Activated CD8-positive, alpha-beta T cell treated with anti-CD3 and anti-CD28 coated beads for 36 hours (primary cell): ENCODE data around the gene SDR9C7. TPM values are rescaled to one million over a fixed set of nuclear protein-coding genes. Genes with fewer than 3 reads are reported as not detected.
"Not testable (repeated sequence)": the region's sequence is repeated elsewhere in the genome, so short reads cannot be mapped to it uniquely, and the experiment has no call there.

Source experiments
- ATAC-seq: fragments of 200-7000 bp; cut with Tn5 transposase; one replicate; pipeline ENCODE4 v1.10.0; 2021; ENCODE audit warnings: mild to moderate bottlenecking, moderate library complexity
- CTCF ChIA-PET: fragments of 350-600 bp; sonication (Branson Sonifier 250); formaldehyde crosslinking; loops from one replicate; lab custom pipeline; 2021; ENCODE audit warnings: antibody characterized with exemption; lab: Charles Lee
- POLR2A ChIA-PET: fragments of 350-600 bp; sonication (Branson Sonifier 250); formaldehyde crosslinking; loops from one replicate; lab custom pipeline; 2021; ENCODE audit warnings: antibody characterized with exemption; lab: Charles Lee
- DNase-seq: peaks from one replicate; pipeline ENCODE4 v3.0.0-alpha.2; 2020
- H3K27ac Mint-ChIP-seq: one replicate; pipeline ENCODE4 v1.8.0; 2021; ENCODE audit warnings: mild to moderate bottlenecking, mixed read lengths
- H3K27me3 Mint-ChIP-seq: one replicate; pipeline ENCODE4 v1.8.0; 2021; ENCODE audit warnings: mixed read lengths
- H3K36me3 Mint-ChIP-seq: one replicate; pipeline ENCODE4 v1.8.0; 2021; ENCODE audit warnings: low read depth, mixed read lengths
- H3K4me1 Mint-ChIP-seq: one replicate; pipeline ENCODE4 v1.8.0; 2021; ENCODE audit warnings: low read depth, mixed read lengths
- H3K4me3 Mint-ChIP-seq: one replicate; pipeline ENCODE4 v1.8.0; 2021; ENCODE audit warnings: mild to moderate bottlenecking, moderate library complexity, mixed read lengths
- H3K9me3 Mint-ChIP-seq: one replicate; pipeline ENCODE4 v1.8.0; 2021; ENCODE audit warnings: mixed read lengths
- CTCF ChIP-seq: fragments of 200-600 bp; IDR thresholded peaks from one replicate; pipeline ENCODE4 v1.8.0; 2022; ENCODE audit warnings: antibody characterized with exemption, mild to moderate bottlenecking
- intact Hi-C: fragments of 100-400 bp; cut with micrococcal nuclease; formaldehyde crosslinking; loops from one replicate; pipeline ENCODE4 v1.10.0; 2022
- total RNA-seq, 2 experiments: library from RNA; stranded (reverse); gene quantifications; one replicate each; pipeline ENCODE4 v1.2.3, GENCODE V29; 2021

SDR9C7 gene
- total RNA-seq, 2 experiments from 2014 or later = not detected

DNA sequence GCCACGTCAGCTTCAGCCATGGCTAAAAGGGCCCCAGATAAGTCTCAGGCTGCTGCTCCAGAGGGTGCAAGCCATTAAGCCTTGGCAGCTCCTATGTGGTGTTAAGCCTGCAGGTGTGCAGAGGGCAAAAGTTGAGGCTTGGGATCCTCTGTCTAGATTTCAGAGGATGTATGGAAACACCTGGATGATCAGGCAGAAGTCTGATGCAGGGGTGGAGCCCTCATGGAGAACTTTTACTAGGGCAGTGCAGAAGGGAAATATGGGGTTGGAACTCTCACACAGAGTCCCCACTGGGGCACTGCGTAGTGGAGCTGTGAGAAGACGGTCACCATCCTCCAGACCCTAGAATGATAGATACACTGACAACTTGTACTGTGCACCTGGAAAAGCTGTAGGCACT lies 47.9 kb downstream of the SDR9C7 start:
- Mint-ChIP-seq H3K9me3 (peaks cover 7% of the 10 kb centered on the region), H3K4me1 (no peaks in the 10 kb centered on the region), H3K36me3 (peaks cover 1% of the 10 kb centered on the region), H3K27me3 (peaks cover 23% of the 10 kb centered on the region), H3K27ac (no peak overlapping the region), H3K4me3 (no peak overlapping the region)
- intact Hi-C loops = no loop called here
- POLR2A ChIA-PET = no interaction called here
- DNase-seq (no peak), ATAC-seq (no peak)
- CTCF ChIA-PET = no interaction called here
- no peak for TF ChIP-seq CTCF

DNA sequence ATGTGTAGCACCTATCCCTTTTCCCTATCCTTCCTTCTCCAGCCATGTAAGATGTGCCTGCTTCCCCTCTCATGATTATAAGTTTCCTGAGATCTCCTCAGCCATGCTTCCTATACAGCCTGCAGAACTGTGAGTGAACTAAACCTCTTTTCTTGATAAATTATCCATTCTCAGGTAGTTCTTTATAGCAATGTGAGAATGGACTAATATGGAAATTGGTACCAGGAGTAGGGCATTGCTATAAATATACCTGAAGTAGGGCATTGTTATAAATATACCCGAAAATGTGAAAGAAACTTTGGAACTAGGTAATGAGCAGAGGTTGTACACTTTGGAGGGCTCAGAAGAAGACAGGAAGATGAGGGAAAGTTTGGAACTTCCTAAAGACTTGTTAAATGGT lies 48.9 kb downstream of the SDR9C7 start:
- ATAC-seq (no peak), DNase-seq (no peak)
- ChIA-PET CTCF (no interaction called here), POLR2A (no interaction called here)
- intact Hi-C loops = no loop called here
- no peaks in the 10 kb centered on the region for H3K4me1 Mint-ChIP-seq
- peaks cover 7% of the 10 kb centered on the region for H3K9me3 Mint-ChIP-seq
- no peak overlapping the region for H3K27ac Mint-ChIP-seq
- H3K4me3 Mint-ChIP-seq = no peak overlapping the region
- no peak for TF ChIP-seq CTCF
- H3K27me3 Mint-ChIP-seq = peaks cover 14% of the 10 kb centered on the region
- peaks cover 1% of the 10 kb centered on the region for H3K36me3 Mint-ChIP-seq

- CTCF ChIA-PET = no interaction called here
- Mint-ChIP-seq H3K4me3 (no peak overlapping the region), H3K27ac (no peak overlapping the region), H3K27me3 (peaks cover 14% of the 10 kb centered on the region), H3K36me3 (peaks cover 1% of the 10 kb centered on the region), H3K4me1 (no peaks in the 10 kb centered on the region), H3K9me3 (peaks cover 7% of the 10 kb centered on the region)
- no peak for ATAC-seq
- intact Hi-C loops = no loop called here
- no peak for TF ChIP-seq CTCF
- DNase-seq = no peak
- POLR2A ChIA-PET = no interaction called here
Observed at GRCh38 chr12:56884421-56884820, 49.8 kb downstream of the SDR9C7 start.

GRCh38 chr12:56882407-56882806 lies 51.8 kb downstream of the SDR9C7 start:
- intact Hi-C loops, ATAC-seq, DNase-seq, H3K4me1 Mint-ChIP-seq, POLR2A ChIA-PET, H3K27me3 Mint-ChIP-seq, H3K27ac Mint-ChIP-seq, H3K9me3 Mint-ChIP-seq, H3K36me3 Mint-ChIP-seq, H3K4me3 Mint-ChIP-seq: not testable (repeated sequence)
- CTCF ChIA-PET = interaction anchor here (1.2 kb wide), 1 partner anchor 85 kb away, joined by 3 read pairs; no protein-coding TSS in a partner anchor

DNA sequence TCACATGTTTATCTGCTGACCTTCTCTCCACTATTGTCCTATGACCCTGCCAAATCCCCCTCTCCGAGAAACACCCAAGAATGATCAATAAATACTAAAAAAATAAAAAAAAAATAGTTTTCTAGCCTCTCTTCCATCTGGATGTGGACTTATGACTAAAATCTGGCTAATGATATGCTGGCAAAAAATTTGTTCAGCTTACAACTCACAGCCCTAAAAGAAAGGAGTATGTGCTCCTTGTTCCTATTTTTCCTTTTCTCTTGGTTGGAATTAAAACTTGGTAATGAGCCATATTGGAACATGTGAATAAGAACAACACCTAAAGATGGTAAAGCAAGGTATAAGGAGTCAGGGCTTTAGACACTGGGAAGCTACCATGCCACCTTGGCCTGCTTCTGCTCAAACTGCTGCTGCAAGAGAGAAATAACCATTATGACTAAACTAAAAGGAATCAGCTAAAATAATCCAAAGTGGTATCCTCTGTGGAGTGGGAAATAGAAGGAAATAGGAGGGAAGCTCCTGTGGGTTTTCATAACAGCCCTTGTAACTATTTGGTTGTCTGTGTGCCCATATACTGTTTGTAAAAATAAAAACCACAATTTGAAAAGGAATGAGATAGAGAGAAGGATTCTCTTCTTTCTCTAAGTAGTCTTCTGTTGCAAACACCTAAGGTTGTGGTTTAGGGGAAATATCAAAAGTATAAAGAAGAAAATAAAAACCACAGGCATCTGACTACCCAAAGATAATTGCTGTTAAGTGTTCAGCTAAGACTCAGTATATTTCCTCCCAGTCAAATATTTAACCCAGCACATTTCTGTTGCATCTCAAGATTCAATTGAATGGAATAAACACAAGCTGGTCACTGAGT lies 53.8 kb downstream of the SDR9C7 start:
- no peak for TF ChIP-seq CTCF
- peaks cover 10% of the 10 kb centered on the region for H3K27me3 Mint-ChIP-seq
- H3K4me1 Mint-ChIP-seq = no peaks in the 10 kb centered on the region
- no peaks in the 10 kb centered on the region for H3K36me3 Mint-ChIP-seq
- ATAC-seq = no peak
- ChIA-PET POLR2A (no interaction called here), CTCF (interaction anchor here (0.8 kb wide), 2 partner anchors 40 to 80 kb away, joined by 3 read pairs; no protein-coding TSS in a partner anchor)
- H3K9me3 Mint-ChIP-seq = peaks cover 5% of the 10 kb centered on the region
- no peak overlapping the region for H3K4me3 Mint-ChIP-seq
- H3K27ac Mint-ChIP-seq = no peak overlapping the region
- no peak for DNase-seq
- intact Hi-C loops = no loop called here

DNA sequence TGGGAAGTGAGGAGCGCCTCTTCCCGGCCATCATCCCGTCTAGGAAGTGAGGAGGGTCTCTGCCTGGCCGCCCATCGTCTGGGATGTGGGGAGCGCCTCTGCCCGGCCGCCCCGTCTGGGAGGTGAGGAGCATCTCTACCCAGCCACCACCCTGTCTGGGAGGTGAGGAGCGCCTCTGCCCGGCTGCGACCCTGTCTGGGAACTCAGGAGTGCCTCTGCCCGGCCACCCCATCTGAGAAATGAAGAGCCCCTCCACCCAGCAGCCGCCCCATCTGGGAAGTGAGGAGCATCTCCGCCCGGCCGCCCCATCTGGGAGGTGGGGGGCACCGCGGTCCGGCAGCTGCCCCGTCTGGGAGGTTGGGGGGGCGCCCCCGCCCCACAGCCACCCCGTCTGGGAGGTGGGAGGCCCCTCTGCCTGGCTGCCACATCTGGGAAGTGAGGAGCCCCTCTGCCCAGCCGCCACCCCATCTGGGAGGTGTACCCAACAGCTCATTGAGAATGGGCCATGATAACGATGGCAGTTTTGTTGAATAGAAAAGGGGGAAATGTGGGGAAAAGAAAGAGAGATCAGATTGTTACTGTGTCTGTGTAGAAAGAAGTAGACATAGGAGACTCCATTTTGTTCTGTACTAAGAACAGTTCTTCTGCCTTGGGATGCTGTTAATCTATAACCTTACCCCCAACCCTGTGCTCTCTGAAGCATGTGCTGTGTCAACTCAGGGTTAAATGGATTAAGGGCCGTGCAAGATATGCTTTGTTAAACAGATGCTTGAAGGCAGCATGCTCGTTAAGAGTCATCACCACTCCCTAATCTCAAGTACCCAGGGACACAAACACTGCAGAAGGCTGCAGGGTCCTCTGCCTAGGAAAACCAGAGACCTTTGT lies 54.7 kb downstream of the SDR9C7 start:
- H3K4me3 Mint-ChIP-seq, H3K9me3 Mint-ChIP-seq, H3K27me3 Mint-ChIP-seq, H3K36me3 Mint-ChIP-seq, DNase-seq, H3K27ac Mint-ChIP-seq, intact Hi-C loops, ATAC-seq, H3K4me1 Mint-ChIP-seq, POLR2A ChIA-PET: not testable (repeated sequence)
- CTCF ChIA-PET = interaction anchor here (0.8 kb wide), 2 partner anchors 39 to 81 kb away, joined by 3 read pairs; no protein-coding TSS in a partner anchor
